MM.1S (cell line): ENCODE data around the gene BACH2.

Experiments
- CTCF ChIP-seq: fragments of 300-600 bp; sonication (generic); IDR thresholded peaks from 2 replicates; pipeline ENCODE4 v1.5.1; 2016; ENCODE audit warnings: antibody characterized with exemption, low read length, mixed read lengths
- EZH2 ChIP-seq: fragments of 300-600 bp; sonication (generic); optimal IDR thresholded peaks from 2 replicates; pipeline ENCODE3; 2017; ENCODE audit warnings: low read depth, mild to moderate bottlenecking, antibody characterized with exemption, low read length, mixed read lengths
- EZH2phosphoT487 ChIP-seq: fragments of 300-600 bp; sonication (generic); IDR thresholded peaks from 2 replicates; pipeline ENCODE4 v1.6.1; 2018; ENCODE audit warnings: antibody characterized with exemption, low read length

GRCh38 chr6:90005048-90005827 is 291.4 kb downstream of the BACH2 start:
- TF ChIP-seq CTCF (no peak), EZH2 (no peak), EZH2phosphoT487 (no peak)
